HepG2 (cell line): ENCODE measurements around the gene RASGRP2. TPM values are rescaled to one million over a fixed set of nuclear protein-coding genes. Genes with fewer than 3 reads are reported as not detected.

Source experiments
- ATAC-seq: fragments of 200-7000 bp; cut with Tn5 transposase; 3 replicates; pipeline ENCODE4 v1.9.1; 2020; ENCODE audit warnings: mild to moderate bottlenecking, moderate library complexity
- BruUV-seq: library from RNA; stranded (reverse); fragments of 400-500 nt; replicated peaks from 2 replicates; lab custom pipeline; 2021; lab: Mats Ljungman, UMichigan
- CTCF ChIA-PET: fragments of 300-600 bp; formaldehyde crosslinking; extraction: SDS; loops from one replicate; lab custom pipeline; 2021; ENCODE audit warnings: low total read pairs, inconsistent platforms, low intra/inter-chr PET ratio; lab: Yijun Ruan, JAX
- POLR2A ChIA-PET: fragments of 350-600 bp; sonication (Branson Sonifier 250); formaldehyde crosslinking; loops from one replicate; lab custom pipeline; 2020; ENCODE audit warnings: antibody characterized with exemption, inconsistent platforms; lab: Yijun Ruan, JAX
- DNase-seq: peaks from one replicate; pipeline ENCODE4 v3.0.0-alpha.2; 2015; ENCODE audit warnings: low spot score
- FAIRE-seq: peaks from 3 replicates; lab custom pipeline; 2011; peaks lifted over from hg19 to GRCh38; lab: Jason Lieb, UNC
- H2AFZ ChIP-seq: one replicate; pipeline ENCODE4 v1.6.1; 2011; ENCODE audit warnings: low read length, inconsistent platforms
- H3K27ac ChIP-seq: fragments of 300-600 bp; 3 replicates; pipeline ENCODE4 v1.8.0; 2011; ENCODE audit warnings: mixed run types, mild to moderate bottlenecking, mixed read lengths, low read length, inconsistent platforms; ENCODE audit not compliant: insufficient read depth; ENCODE audit errors: extremely low read length
- H3K27me3 ChIP-seq, 2 experiments: fragments of 200-600 bp in 1 of 2; 2 replicates in 1 of 2; 3 replicates in 1 of 2; pipeline versions ENCODE4 v1.6.0 to v1.8.0; 2011; ENCODE audit warnings: low read length in 2 of 2, mild to moderate bottlenecking in 2 of 2, moderate library complexity in 2 of 2, inconsistent platforms in 1 of 2; ENCODE audit not compliant: insufficient read depth in 2 of 2, control insufficient read depth in 1 of 2
- H3K36me3 ChIP-seq, 2 experiments: fragments of 200-600 bp in 1 of 2; replicated peaks in 1 of 2; 2 replicates in 1 of 2; 3 replicates in 1 of 2; pipeline versions ENCODE4 v1.5.1 to v1.8.0; 2011; ENCODE audit warnings: low read length in 2 of 2, inconsistent platforms in 1 of 2; ENCODE audit not compliant: insufficient read depth in 2 of 2, control insufficient read depth in 1 of 2
- H3K4me1 ChIP-seq: 2 replicates; pipeline ENCODE4 v1.5.1; 2012; ENCODE audit warnings: low read length, inconsistent platforms; ENCODE audit not compliant: insufficient read depth
- H3K4me2 ChIP-seq: 2 replicates; pipeline ENCODE4 v1.6.0; 2011; ENCODE audit warnings: low read depth, low read length, inconsistent platforms
- H3K4me3 ChIP-seq, 3 experiments: fragments of 200-600 bp in 1 of 3; sonication (generic), shearing (Covaris generic) in 1 of 3; replicated peaks in 1 of 3; 2 replicates each; pipeline ENCODE4 v1.5.1; 2011 to 2016; ENCODE audit warnings: low read length in 3 of 3, inconsistent platforms in 2 of 3, low read depth in 2 of 3, mild to moderate bottlenecking in 2 of 3, control low read depth in 1 of 3, mixed read lengths in 1 of 3; ENCODE audit not compliant: insufficient read depth in 1 of 3
- H3K79me2 ChIP-seq: one replicate; pipeline ENCODE4 v1.6.1; 2011; ENCODE audit warnings: low read length, inconsistent platforms; ENCODE audit not compliant: insufficient read depth
- H3K9ac ChIP-seq: 2 replicates; pipeline ENCODE4 v1.6.0; 2011; ENCODE audit warnings: mild to moderate bottlenecking, low read depth, low read length, inconsistent platforms; ENCODE audit not compliant: insufficient read depth
- H3K9me3 ChIP-seq: 2 replicates; pipeline ENCODE4 v1.5.1; 2012; ENCODE audit warnings: mild to moderate bottlenecking, low read length
- H4K20me1 ChIP-seq: 2 replicates; pipeline ENCODE4 v1.6.0; 2011; ENCODE audit warnings: inconsistent platforms, mild to moderate bottlenecking, low read length, moderate library complexity; ENCODE audit not compliant: insufficient read depth
- CC2D1A ChIP-seq: sonication (generic); formaldehyde crosslinking; IDR thresholded peaks from 2 replicates; pipeline ENCODE4 v1.8.1; 2023; ENCODE audit warnings: mild to moderate bottlenecking, missing genetic modification reagents
- CHD4 ChIP-seq: fragments of 200-600 bp; sonication (generic); IDR thresholded peaks from 2 replicates; pipeline ENCODE4 v1.7.0; 2017; ENCODE audit warnings: mild to moderate bottlenecking, low read length, borderline replicate concordance
- LCORL ChIP-seq, 2 experiments: fragments of 450-650 bp in 1 of 2; sonication (generic) in 1 of 2; formaldehyde crosslinking in 1 of 2; IDR thresholded peaks; 2 replicates each; pipeline versions ENCODE4 v1.5.0 to v1.6.1; 2017 to 2020; ENCODE audit warnings: antibody characterized with exemption in 1 of 2, missing genetic modification reagents in 1 of 2
- TCF12 ChIP-seq, 2 experiments: fragments of 450-650 bp in 1 of 2; sonication (generic) in 1 of 2; formaldehyde crosslinking in 1 of 2; IDR thresholded peaks; 2 replicates each; pipeline versions ENCODE4 v1.6.1 to v1.8.0; 2017 to 2022; ENCODE audit warnings: antibody characterized with exemption in 1 of 2, mild to moderate bottlenecking in 1 of 2, missing genetic modification reagents in 1 of 2, moderate library complexity in 1 of 2
- TOE1 ChIP-seq: sonication (generic); formaldehyde crosslinking; IDR thresholded peaks from 2 replicates; pipeline ENCODE4 v1.4.0; 2020; ENCODE audit warnings: mild to moderate bottlenecking, missing genetic modification reagents
- ZMYM3 ChIP-seq: sonication (generic); formaldehyde crosslinking; IDR thresholded peaks from 2 replicates; pipeline ENCODE4 v1.5.1; 2020; ENCODE audit warnings: mild to moderate bottlenecking, missing genetic modification reagents
- ZNF331 ChIP-seq: sonication (generic); formaldehyde crosslinking; IDR thresholded peaks from 2 replicates; pipeline ENCODE4 v1.4.0; 2020; ENCODE audit warnings: missing genetic modification reagents
- ZNF619 ChIP-seq: sonication (generic); formaldehyde crosslinking; IDR thresholded peaks from 2 replicates; pipeline ENCODE4 v1.4.0; 2020; ENCODE audit warnings: mild to moderate bottlenecking, missing genetic modification reagents
- ZNF629 ChIP-seq: sonication (generic); formaldehyde crosslinking; conservative IDR thresholded peaks from 2 replicates; pipeline ENCODE4 v1.5.0; 2020; ENCODE audit warnings: missing genetic modification reagents
- ZSCAN31 ChIP-seq: sonication (generic); formaldehyde crosslinking; IDR thresholded peaks from 2 replicates; pipeline ENCODE4 v1.5.0; 2020; ENCODE audit warnings: low read depth, mild to moderate bottlenecking, missing genetic modification reagents
- WGBS: methylation state at CpG from one replicate; pipeline ENCODE4 v1.1.6; 2017; ENCODE audit warnings: low lambda C conversion rate; 5-methylcytosine and 5-hydroxymethylcytosine counted together
- in situ Hi-C: cut with HindIII; loops from 2 replicates; pipeline ENCODE4 v1.10.0; 2017; ENCODE audit warnings: low pct_unique_long_range_greater_than_20kb; ENCODE audit not compliant: extremely low pct_ligation_motif_present
- intact Hi-C: fragments of 100-400 bp; cut with micrococcal nuclease; formaldehyde crosslinking; loops from one replicate; pipeline ENCODE4 v1.10.0; 2022; ENCODE audit not compliant: unreplicated experiment
- polyA plus RNA-seq, 8 experiments: library from polyadenylated mRNA; depleted of rRNA in 3 of 8; stranded (reverse) in 7 of 8; unstranded in 1 of 8; fragments of >200 nt; fragmentation: Illumina TruSeq in 4 of 8; extraction: Trizol in 4 of 8; gene quantifications; 2 replicates each; pipeline versions ENCODE4 v1.2.1 to v1.2.3, GENCODE V29; 2011 to 2016; ENCODE audit warnings: low read depth in 4 of 8, missing spikeins in 1 of 8, mixed read lengths in 1 of 8; ENCODE audit not compliant: insufficient read depth in 1 of 8
- total RNA-seq, 5 experiments: library from RNA; depleted of rRNA; stranded (reverse); fragments of >200 nt; fragmentation: Illumina TruSeq; extraction: Trizol; gene quantifications; 2 replicates each; pipeline ENCODE4 v1.2.3, GENCODE V29; 2016; ENCODE audit warnings: low read depth in 1 of 5
- TF ChIP-seq, protein P1 (sequence below): sonication (generic); formaldehyde crosslinking; IDR thresholded peaks from 2 replicates; pipeline ENCODE4 v1.5.0; 2020; ENCODE audit warnings: mild to moderate bottlenecking, low read depth, missing genetic modification reagents, borderline replicate concordance
- TF ChIP-seq, protein P2 (sequence below): IDR thresholded peaks from 2 replicates; pipeline ENCODE4 v1.6.1; 2012; ENCODE audit warnings: low read depth, low read length, improper control_type of control experiment
- TF ChIP-seq, protein P3 (sequence below): sonication (generic); formaldehyde crosslinking; IDR thresholded peaks from 2 replicates; pipeline ENCODE4 v1.4.0; 2020; ENCODE audit warnings: low read depth, mild to moderate bottlenecking, missing genetic modification reagents
- TF ChIP-seq, protein P4 (sequence below): sonication (generic); formaldehyde crosslinking; IDR thresholded peaks from 2 replicates; pipeline ENCODE4 v1.4.0; 2020; ENCODE audit warnings: missing genetic modification reagents, borderline replicate concordance

Gene RASGRP2
- total and polyA plus RNA-seq, 2 of the 13 experiments (the other 11 are each of a cell fraction or from before 2014, with no cell fraction given) = 0.61 TPM; not detected in 1

DNA sequence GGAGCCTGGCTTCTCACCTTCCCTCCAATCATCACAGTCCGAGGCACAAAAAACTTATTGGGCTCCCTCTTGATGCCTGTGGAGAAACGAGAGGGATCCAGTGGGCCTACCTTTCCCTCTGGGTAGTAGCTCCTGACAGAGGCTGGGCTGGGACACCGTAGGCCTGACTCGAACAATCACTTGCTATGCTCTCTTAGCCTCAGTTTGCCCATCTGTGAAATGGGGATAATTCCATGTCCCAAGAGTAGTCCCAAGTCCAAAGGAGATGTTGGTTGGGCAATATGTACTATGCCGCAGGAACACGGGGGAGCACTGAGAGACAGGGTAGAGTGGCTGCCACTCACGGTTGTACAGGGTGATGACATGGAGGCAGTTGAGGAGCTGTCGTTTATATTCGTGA, 7.6 kb upstream of the RASGRP2 start:
- FAIRE-seq (no peak), DNase-seq (no peak), ATAC-seq (no peak)
- Histone ChIP-seq H3K4me2 (no peak overlapping the region), H3K36me3 (no peaks in the 10 kb centered on the region), H3K27me3 (peaks cover 4 to 19% of the 10 kb centered on the region in 2 experiments; a peak in 4 of 5 replicates), H4K20me1 (no peaks in the 10 kb centered on the region), H3K9me3 (no peaks in the 10 kb centered on the region), H3K4me1 (peaks cover 33% of the 10 kb centered on the region), H2AFZ (no peak overlapping the region), H3K9ac (no peak overlapping the region), H3K4me3 (no peak overlapping the region), H3K27ac (no peak overlapping the region), H3K79me2 (no peaks in the 10 kb centered on the region)
- intact Hi-C loops (no loop called here), in situ Hi-C loops (no loop called here)
- ChIA-PET CTCF (no interaction called here), POLR2A (no interaction called here)
- BruUV-seq = no TSS peak
- 43% methylated on average over 9 of the region's 9 CpGs for WGBS
- TF ChIP-seq ZNF619 (CRISPR knock-in tag) (no peak), TCF12 (IDR thresholded peaks at IDR 0.05) (no peak), TCF12 (CRISPR knock-in tag; IDR thresholded peaks at IDR 0.05) (no peak), TOE1 (CRISPR knock-in tag) (no peak), ZNF331 (CRISPR knock-in tag) (no peak), LCORL (IDR thresholded peaks at IDR 0.05) (no peak), LCORL (CRISPR knock-in tag; IDR thresholded peaks at IDR 0.05) (no peak), CC2D1A (CRISPR knock-in tag) (no peak), ZSCAN31 (no peak), ZNF629 (CRISPR knock-in tag) (peak; percentile 97), CHD4 (peak; percentile 86; the same call in 1 of the 2 replicates), ZMYM3 (CRISPR knock-in tag) (peak; percentile 90)
- TF ChIP-seq, protein P1, sequence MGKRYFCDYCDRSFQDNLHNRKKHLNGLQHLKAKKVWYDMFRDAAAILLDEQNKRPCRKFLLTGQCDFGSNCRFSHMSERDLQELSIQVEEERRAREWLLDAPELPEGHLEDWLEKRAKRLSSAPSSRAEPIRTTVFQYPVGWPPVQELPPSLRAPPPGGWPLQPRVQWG (CRISPR knock-in tag) = no peak
- TF ChIP-seq, protein P2, sequence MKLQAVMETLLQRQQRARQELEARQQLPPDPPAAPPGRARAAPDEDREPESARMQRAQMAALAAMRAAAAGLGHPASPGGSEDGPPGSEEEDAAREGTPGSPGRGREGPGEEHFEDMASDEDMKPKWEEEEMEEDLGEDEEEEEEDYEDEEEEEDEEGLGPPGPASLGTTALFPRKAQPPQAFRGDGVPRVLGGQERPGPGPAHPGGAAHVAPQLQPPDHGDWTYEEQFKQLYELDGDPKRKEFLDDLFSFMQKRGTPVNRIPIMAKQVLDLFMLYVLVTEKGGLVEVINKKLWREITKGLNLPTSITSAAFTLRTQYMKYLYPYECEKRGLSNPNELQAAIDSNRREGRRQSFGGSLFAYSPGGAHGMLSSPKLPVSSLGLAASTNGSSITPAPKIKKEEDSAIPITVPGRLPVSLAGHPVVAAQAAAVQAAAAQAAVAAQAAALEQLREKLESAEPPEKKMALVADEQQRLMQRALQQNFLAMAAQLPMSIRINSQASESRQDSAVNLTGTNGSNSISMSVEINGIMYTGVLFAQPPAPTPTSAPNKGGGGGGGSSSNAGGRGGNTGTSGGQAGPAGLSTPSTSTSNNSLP = no peak
- TF ChIP-seq, protein P3, sequence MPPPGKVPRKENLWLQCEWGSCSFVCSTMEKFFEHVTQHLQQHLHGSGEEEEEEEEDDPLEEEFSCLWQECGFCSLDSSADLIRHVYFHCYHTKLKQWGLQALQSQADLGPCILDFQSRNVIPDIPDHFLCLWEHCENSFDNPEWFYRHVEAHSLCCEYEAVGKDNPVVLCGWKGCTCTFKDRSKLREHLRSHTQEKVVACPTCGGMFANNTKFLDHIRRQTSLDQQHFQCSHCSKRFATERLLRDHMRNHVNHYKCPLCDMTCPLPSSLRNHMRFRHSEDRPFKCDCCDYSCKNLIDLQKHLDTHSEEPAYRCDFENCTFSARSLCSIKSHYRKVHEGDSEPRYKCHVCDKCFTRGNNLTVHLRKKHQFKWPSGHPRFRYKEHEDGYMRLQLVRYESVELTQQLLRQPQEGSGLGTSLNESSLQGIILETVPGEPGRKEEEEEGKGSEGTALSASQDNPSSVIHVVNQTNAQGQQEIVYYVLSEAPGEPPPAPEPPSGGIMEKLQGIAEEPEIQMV (CRISPR knock-in tag) = no peak
- TF ChIP-seq, protein P4, sequence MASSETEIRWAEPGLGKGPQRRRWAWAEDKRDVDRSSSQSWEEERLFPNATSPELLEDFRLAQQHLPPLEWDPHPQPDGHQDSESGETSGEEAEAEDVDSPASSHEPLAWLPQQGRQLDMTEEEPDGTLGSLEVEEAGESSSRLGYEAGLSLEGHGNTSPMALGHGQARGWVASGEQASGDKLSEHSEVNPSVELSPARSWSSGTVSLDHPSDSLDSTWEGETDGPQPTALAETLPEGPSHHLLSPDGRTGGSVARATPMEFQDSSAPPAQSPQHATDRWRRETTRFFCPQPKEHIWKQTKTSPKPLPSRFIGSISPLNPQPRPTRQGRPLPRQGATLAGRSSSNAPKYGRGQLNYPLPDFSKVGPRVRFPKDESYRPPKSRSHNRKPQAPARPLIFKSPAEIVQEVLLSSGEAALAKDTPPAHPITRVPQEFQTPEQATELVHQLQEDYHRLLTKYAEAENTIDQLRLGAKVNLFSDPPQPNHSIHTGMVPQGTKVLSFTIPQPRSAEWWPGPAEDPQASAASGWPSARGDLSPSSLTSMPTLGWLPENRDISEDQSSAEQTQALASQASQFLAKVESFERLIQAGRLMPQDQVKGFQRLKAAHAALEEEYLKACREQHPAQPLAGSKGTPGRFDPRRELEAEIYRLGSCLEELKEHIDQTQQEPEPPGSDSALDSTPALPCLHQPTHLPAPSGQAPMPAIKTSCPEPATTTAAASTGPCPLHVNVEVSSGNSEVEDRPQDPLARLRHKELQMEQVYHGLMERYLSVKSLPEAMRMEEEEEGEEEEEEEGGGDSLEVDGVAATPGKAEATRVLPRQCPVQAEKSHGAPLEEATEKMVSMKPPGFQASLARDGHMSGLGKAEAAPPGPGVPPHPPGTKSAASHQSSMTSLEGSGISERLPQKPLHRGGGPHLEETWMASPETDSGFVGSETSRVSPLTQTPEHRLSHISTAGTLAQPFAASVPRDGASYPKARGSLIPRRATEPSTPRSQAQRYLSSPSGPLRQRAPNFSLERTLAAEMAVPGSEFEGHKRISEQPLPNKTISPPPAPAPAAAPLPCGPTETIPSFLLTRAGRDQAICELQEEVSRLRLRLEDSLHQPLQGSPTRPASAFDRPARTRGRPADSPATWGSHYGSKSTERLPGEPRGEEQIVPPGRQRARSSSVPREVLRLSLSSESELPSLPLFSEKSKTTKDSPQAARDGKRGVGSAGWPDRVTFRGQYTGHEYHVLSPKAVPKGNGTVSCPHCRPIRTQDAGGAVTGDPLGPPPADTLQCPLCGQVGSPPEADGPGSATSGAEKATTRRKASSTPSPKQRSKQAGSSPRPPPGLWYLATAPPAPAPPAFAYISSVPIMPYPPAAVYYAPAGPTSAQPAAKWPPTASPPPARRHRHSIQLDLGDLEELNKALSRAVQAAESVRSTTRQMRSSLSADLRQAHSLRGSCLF (CRISPR knock-in tag) = no peak
